NOMO-1 (cell line): ENCODE results near the gene SSX1.
"Not testable (repeated sequence)": the region's sequence is repeated elsewhere in the genome, so short reads cannot be mapped to it uniquely, and the experiment has no call there.

ENCODE experiments used
- DNase-seq, 2 experiments: peaks; one replicate each; lab custom pipeline; 2025; ENCODE audit not compliant: unreplicated experiment in 2 of 2; lab: John Stamatoyannopoulos, UW

SSX1 gene

DNA sequence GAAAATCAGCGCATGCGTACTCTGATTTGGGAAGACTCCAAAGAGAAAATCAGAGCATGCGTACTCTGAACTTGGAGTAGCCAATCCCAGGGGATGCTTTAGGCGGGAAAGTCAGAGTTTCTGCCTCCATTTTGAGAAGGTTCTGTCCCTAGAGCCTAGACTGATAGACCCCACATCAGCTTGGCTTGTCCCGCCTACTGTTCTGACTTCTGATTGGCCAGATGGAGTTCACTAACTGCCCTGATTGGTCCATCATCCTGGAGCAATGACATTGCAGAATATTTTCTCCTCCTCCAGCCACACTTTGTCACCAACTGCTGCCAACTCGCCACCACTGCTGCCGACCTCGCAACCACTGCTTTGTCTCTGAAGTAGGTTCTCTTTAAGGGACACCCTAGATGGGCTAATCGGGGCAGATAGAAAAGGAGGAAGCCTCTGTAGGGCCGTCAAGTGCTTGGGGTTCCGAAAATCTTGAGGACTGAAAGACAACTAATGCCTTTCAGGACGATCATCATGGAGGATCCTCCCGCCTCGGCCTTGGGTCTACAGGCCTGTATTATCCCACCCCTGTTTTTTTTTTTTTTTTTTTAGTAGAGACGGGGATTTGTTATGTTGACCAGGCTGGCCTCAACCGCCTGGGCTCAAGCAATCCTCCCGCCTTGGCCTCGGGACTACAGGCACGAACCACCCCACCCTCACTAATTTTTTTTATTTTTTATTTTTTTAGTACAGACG is at the start of gene SSX1:
Gene SSX1, plus strand, starts transcription at position 331 of the 735 bp plus-strand sequence. CDS start 1,850 bp downstream, outside the sequence.
- not testable (repeated sequence) for DNase-seq

DNA sequence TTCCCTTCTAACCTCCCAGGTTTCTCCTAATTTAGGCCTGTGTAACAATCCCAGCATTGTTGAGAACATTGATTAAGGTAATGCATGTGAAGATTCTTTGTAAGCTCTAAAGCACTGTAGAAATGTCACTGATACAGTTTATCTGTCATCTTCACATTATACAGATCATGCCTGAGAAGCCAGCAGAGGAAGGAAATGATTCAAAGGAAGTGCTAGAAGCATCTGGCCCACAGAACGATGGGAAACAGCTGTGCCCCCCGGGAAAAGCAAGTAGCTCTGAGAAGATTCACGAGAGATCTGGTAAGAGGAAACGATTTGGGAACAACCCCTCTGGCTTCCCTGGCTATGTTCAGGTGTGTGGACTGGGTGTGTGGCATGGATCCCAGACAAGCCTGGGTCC is 40.9 kb upstream of the SSX1 start:
- not testable (repeated sequence) for DNase-seq

DNA sequence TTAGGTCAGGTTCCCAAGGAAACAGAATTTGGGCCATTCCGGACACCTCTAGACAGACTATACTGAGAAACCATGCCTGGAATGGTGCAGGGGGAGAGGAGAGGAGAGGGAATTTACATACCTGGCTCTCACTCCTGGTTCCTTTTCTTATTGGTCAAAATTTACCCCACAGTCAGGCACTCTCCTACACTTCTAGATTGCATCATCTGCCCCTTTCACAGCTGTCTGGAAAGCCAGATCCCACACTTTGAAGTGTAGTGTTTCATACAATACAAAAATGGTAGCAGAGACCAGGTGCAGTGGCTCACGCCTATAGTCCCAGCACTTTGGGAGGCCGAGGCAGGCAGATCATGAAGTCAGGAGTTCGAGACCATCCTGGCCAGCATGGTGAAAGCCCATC is 31.0 kb upstream of the SSX1 start:
- not testable (repeated sequence) for DNase-seq

- not testable (repeated sequence) for DNase-seq
These were observed 2.2 kb upstream of the SSX1 start for GRCh38 chrX:48252945-48253344.

- DNase-seq, result not testable (repeated sequence)
These were observed 19.2 kb downstream of the SSX1 start for GRCh38 chrX:48274365-48274764.

GRCh38 chrX:48278958-48279357 is 23.8 kb downstream of the SSX1 start:
- no peak for DNase-seq

GRCh38 chrX:48280729-48281128 is 25.5 kb downstream of the SSX1 start:
- not testable (repeated sequence) for DNase-seq

DNA sequence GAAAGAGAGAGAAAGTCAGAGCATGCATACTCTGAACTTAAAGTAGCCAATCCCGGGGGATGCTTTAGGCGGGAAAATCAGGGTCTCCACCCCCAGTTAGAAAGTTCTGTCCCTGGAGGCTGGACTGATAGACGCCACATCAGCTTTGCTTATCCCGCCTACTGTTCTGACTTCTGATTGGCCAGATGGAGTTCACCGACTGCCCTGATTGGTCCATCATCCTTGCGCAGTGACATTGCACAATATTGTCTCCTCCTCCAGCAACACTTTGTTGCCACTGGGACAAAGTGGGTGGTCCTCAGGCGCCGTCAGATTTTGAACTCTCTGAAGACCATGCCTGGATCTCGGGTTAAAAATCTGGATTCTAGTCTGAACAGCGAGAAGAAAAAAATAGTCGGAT is 51.0 kb downstream of the SSX1 start:
- DNase-seq, result no peak

DNA sequence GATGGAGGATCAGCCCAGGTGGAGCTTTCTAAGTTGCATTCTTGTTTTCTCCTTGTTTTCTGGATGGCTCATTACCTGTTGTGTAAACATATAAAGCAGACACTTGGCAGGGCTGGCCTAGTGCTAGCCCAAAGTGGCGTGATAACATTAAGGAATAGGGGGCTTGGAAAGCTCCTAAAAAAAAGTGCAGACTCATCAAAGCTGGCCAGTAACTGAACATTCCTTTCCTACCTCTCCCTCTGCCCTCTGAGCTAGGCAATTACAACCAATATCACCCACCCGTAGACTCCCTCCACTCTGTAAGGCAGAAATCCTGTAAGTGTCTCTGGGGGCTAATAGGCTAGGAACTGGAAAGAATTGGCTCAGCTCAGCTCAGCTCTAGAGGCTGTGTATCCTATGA is 58.8 kb downstream of the SSX1 start:
- DNase-seq, result not testable (repeated sequence)
